Skeletal muscle cell (primary cell): Measurements from ENCODE around the gene PRDM7.
"Not testable (repeated sequence)": the region's sequence is repeated elsewhere in the genome, so short reads cannot be mapped to it uniquely, and the experiment has no call there.

Source experiments
- DNase-seq: peaks from one replicate; pipeline ENCODE4 v3.0.0-alpha.2; 2010; ENCODE audit warnings: low read depth
- H3K4me3 ChIP-seq: 2 replicates; pipeline ENCODE4 v1.5.1; 2011; ENCODE audit warnings: low read depth, mild to moderate bottlenecking, control low read depth, low read length, moderate library complexity

Gene PRDM7

DNA sequence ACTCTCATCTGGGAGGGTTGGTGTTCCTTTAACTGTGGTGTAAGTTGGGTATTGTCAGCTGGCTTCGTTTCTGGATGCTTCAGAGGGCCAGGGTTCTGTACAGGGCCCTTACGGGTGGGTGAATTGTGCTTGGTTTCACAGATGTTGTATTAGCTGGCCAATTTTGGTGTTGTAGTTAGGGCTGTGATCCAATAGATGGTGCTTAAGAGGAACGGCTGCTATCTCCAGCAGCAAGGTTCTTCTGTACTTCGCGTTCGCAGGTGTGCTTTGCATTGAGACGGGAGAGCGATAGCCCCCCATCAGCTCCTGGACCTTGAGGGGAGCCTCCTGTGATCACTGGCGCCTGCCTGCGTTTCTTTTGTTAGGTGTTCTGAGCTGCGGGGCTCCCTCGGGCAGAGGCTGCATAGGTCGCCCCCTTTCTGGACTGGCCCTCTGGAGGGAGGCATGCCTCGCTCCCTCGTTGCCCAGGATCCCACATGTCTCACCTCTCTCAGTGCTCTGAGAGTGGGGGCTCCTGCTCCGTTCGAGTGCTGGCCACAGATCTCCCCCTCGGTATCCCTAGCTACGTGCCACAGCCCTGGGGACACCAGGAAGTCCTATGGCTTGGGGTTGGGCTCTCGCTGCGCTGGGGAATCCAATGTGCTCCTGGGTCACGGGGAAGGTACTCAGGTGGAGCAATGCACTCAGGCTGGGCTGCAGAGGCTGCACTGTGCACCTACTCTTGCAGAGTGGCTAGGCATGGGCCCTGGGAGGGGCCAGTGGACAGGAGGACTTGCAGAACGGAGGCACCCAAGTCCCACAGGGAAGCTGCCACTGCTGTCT lies 837 bp upstream of the PRDM7 start:
- H3K4me3 ChIP-seq, result peak overlapping the region; percentile 35
- DNase-seq, result no peak

- H3K4me3 ChIP-seq, result no peak overlapping the region
- DNase-seq, result no peak
Measured at GRCh38 chr16:90072442-90073105, 4.6 kb downstream of the PRDM7 start.

GRCh38 chr16:90070440-90070839 lies 6.7 kb downstream of the PRDM7 start:
- no peak for DNase-seq
- no peak overlapping the region for H3K4me3 ChIP-seq

- H3K4me3 ChIP-seq, result no peak overlapping the region
- no peak for DNase-seq
Measured at GRCh38 chr16:90061437-90061836, 15.7 kb downstream of the PRDM7 start.

DNA sequence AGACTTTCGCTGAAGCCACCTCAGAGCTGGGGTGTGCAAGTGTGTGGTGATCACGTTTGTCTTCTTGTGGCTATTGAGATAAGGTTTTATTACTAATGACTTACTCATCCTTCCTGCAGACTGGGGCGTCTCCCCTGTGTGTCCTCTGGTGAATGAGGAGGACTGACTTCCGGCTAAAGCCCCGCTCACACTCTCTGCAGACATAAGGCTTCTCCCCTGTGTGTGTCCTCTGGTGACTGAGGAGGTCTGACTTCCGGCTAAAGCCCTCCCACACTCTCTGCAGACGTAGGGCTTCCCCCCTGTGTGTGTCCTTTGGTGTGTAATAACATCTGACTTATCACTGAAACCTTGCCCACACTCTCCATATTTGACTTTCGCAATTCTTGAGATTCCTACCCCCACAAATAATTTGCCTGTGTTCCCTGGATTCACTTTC lies 19.4 kb downstream of the PRDM7 start:
- H3K4me3 ChIP-seq, result no peak overlapping the region
- peak; percentile 52 for DNase-seq

GRCh38 chr16:90056521-90056920 lies 20.6 kb downstream of the PRDM7 start:
- not testable (repeated sequence) for DNase-seq, H3K4me3 ChIP-seq

GRCh38 chr16:90055371-90055770 lies 21.8 kb downstream of the PRDM7 start:
- H3K4me3 ChIP-seq, result no peak overlapping the region
- no peak for DNase-seq

DNA sequence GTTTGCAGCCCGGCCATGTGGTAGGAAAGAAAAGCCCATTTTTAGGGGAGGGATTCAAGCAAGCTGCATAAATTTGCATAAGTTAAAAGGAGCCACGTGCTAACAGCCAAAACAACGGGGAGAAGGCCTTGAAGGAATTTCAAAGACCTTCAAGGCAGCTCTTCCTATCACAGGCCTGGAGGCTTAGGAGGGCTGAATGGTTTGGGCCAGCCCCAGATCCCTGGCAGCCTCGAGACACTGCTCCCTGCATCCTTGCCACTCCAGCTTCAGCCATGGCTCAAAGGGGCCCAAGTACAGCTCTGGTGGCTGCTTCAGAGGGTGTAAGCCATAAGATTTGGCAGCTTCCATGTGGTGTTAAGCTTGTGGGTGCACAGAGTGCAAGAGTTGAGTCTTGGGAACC lies 22.6 kb downstream of the PRDM7 start:
- H3K4me3 ChIP-seq, result no peak overlapping the region
- no peak for DNase-seq

GRCh38 chr16:90053902-90054500 lies 23.1 kb downstream of the PRDM7 start:
- no peak for DNase-seq
- no peak overlapping the region for H3K4me3 ChIP-seq

- DNase-seq, result no peak
- H3K4me3 ChIP-seq, result no peak overlapping the region
Measured at GRCh38 chr16:90050969-90051368, 26.2 kb downstream of the PRDM7 start.

DNA sequence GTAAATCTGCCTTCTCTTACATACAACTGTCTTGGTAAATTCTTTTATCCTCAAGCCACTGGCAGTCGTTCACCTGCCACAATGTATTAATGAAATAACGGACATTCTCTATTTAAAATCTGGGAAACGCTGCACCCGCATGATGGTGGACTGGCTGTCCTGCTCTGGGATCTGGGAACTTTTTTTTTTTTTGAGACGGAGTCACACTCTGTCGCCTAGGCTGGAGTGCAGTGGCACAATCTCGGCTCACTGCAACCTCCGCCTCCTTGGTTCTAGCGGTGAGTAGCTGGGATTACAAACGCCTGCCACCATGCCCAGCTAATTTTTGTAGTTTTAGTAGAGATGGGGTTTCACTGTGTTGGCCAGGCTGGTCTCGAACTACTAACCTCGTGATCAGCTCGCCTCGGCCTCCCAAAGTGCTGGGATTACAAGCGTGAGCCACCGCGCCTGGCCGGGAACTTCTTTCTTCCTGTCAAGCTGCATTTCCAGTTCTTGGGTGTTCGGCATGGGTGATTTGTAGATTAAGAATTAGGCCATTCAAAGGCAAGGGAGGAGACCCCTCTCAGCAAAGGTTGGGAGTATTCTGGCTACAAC lies 28.3 kb downstream of the PRDM7 start:
- no peak overlapping the region for H3K4me3 ChIP-seq
- no peak for DNase-seq

- no peak for DNase-seq
- no peak overlapping the region for H3K4me3 ChIP-seq
Measured at GRCh38 chr16:90048347-90048722, 28.8 kb downstream of the PRDM7 start.

GRCh38 chr16:90047714-90048346 lies 29.3 kb downstream of the PRDM7 start:
- H3K4me3 ChIP-seq, result peak overlapping the region; percentile 41
- no peak for DNase-seq

DNA sequence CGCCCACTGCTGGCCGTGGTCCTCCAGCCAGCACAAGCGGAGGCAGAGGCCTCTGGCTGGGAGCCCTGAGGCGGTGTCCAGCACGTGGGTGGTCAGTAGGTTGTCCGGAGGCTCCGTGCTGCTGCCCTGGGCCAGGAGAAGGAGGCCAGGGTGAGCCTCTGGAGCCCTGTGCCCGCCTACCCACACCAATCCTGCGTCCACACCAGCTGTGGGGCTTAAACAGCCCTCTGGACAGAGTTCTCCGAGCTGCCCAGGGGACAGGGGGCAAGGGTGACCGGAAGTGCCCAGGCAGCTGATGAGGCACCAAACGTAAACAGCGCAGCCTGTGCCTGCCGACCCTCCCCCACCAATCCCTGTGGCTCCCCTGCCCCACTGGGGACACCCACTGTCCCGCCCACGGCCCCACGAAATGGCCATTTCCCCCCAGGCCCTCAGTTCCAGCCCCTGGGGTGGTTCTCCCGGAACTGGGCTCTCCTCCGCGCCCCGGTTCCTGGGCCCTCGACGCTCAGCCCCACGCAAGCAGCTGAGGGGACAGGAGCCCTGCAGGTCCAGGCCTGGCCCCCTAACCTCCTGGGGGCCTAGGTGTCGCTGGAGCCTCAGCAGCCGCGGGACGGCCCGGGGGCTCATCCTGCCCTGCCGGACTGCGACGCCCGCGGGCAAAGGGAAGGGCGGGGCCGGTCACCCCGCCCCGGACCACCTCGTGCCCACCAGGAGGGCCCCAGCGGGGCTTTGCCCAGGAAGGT lies 30.0 kb downstream of the PRDM7 start:
- no peak for DNase-seq
- H3K4me3 ChIP-seq, result peak overlapping the region; percentile 41

DNA sequence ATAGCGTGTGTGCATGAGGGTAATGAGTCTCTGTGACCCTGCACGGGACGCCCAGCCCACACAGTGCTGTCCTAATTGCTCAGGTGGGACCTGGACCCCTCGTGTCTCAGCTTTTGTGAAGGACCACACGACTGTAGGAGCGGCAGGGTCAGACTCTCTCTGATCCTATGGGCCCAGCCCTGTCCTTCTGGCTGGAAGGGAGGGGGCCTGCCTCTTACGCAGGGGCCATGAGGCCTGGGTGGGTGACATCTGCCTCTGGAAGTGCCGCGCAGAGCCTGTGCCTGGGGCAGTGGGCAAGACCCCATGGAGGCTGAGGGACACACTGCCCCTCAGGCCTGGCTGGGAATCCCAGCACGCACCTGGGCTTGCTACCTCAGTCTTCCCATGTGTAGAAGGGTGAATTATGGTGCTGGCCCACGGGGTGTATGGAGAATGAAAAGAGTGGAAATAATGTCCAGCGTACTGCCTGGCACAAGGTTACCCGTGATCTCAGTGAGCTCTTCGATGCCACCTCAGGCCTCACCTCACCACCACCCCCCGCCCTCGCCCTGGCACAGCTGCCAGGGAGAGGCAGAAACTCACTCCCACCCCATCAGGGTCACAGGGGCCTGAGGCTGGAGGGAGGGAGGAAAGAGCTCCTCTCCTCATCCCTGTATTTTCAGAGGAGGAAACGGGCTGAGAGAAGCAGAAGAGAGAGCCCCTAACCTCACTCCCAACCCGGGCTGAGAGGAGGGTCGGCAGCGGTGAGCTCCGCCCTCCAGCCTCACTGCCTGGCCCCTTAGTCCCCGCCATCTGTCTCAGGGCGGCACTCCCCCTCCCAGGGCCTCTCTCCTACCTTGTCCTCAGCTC lies 30.8 kb downstream of the PRDM7 start:
- no peak for DNase-seq
- peak overlapping the region; percentile 41 for H3K4me3 ChIP-seq

DNA sequence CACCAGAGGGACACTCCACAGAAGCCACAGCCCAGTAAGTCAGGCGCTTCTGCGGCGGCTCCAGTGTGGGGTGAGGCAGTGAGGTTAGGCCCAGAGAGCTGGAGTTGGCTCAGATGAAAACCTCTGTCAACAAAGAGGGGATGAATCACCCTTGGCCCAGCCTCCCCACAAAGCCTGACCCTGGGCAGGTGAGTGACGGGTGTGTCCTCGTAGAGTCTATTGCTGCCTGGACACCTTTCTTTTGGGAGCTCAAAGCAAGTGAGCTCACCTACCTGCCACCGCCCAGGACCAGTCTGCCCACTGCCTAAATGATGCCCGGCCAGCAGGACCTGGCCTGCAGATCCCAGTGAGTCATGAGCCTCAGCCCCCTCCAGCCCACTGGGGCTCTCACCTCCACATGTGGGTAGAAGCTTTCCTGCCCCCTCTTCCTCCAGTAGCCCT lies 33.0 kb downstream of the PRDM7 start:
- H3K4me3 ChIP-seq, result no peak overlapping the region
- no peak for DNase-seq

GRCh38 chr16:90043526-90043925 lies 33.6 kb downstream of the PRDM7 start:
- no peak for DNase-seq
- H3K4me3 ChIP-seq, result no peak overlapping the region

- DNase-seq, result no peak
- H3K4me3 ChIP-seq, result no peak overlapping the region
Measured at GRCh38 chr16:90042946-90043514, 34.1 kb downstream of the PRDM7 start.
